NCI-H2227 (cell line): ENCODE data around the gene SLC6A6.
A peak's percentile ranks its signal among the peaks of the same experiment; 100 is the strongest.

Source experiments
- DNase-seq: peaks from one replicate; lab custom pipeline; 2025; ENCODE audit not compliant: unreplicated experiment; lab: John Stamatoyannopoulos, UW

Gene SLC6A6

DNA sequence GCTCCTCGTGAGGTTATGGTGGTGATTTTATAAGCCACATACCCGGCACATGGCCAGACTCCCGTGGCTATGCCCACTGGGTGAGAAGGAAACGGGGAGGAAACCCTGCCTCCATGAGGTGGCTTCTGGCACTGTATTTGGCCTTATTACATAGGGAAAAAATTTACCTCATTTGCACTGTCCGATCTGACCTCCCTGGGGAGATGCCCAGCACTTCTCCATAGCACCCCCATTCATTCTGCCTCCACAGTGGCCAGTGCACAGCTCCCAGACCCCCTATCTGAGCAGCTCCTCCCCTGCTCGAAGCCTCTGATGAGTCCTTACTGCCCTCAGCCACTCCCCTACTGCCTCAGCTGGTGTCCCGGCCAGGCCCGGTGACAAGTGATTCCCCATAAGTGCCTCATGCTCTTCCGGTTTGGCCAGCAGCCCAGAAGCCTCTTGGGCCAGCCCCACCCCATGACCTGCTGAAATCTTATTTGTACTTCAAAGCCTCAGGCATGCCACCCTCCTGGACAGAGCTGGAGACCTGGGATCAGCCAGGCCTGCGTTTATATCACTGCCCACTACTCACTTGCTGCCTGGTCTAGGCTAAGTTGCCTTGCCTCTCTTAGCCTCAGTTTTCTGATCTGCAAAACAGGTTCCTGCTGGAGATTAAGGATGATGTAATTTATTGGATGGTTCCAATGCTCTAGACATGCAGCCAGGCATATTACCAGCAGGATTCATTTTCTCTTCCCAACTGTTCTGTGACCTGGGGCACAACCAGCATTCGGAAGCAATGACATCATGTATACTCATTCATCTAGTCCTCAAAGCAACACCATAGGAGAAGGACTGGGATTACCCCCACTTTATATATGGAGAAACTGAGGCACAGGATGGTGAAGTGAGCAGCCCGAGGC lies 30.6 kb upstream of the SLC6A6 start:
- peak; percentile 51 for DNase-seq

DNA sequence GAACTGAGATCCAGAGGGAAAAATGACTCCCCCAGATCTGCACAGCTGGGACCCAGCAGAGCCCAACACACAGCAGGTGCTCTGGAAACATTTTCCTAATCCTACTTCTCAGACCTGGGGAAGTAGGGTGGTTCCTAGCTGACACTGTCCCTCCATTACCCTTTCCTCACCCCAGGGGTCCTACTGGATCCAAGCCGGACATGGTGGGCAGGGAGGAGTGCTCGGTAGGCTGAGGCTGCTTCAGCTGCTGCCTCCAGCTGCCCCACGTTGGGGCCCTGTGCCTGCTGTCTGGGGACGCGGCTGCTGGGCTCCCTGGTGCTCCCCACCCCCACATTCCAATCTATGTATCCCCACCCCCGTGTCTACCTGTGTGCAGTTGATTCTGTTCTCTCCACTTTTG lies 29.8 kb upstream of the SLC6A6 start:
- no peak for DNase-seq

GRCh38 chr3:14373753-14374376 lies 28.5 kb upstream of the SLC6A6 start:
- no peak for DNase-seq

DNA sequence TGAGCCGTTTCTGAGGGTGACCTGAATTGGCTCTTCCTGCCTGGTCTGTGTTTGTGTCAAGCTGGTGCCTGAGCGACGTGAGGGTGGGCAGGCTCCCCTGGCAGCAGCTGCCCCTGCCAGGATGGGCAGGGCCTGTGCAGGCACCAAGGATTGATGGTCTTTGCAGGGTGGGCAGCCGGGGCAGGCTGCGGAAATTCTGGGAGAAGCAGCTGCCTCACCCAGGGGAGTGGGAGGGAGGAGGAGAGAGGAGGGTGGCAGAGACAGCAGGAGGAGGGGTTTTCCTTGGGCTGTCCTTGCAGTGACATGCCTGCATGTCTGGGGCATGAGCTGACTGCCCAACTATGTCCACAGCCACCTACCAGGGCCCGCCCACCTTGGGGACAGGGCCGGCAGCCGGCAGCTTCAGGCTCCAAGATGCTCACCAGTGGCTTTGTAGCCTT lies 27.9 kb upstream of the SLC6A6 start:
- no peak for DNase-seq

GRCh38 chr3:14375192-14375591 lies 27.2 kb upstream of the SLC6A6 start:
- no peak for DNase-seq

- DNase-seq: no peak
Measured at GRCh38 chr3:14376348-14377043, 25.9 kb upstream of the SLC6A6 start.

DNA sequence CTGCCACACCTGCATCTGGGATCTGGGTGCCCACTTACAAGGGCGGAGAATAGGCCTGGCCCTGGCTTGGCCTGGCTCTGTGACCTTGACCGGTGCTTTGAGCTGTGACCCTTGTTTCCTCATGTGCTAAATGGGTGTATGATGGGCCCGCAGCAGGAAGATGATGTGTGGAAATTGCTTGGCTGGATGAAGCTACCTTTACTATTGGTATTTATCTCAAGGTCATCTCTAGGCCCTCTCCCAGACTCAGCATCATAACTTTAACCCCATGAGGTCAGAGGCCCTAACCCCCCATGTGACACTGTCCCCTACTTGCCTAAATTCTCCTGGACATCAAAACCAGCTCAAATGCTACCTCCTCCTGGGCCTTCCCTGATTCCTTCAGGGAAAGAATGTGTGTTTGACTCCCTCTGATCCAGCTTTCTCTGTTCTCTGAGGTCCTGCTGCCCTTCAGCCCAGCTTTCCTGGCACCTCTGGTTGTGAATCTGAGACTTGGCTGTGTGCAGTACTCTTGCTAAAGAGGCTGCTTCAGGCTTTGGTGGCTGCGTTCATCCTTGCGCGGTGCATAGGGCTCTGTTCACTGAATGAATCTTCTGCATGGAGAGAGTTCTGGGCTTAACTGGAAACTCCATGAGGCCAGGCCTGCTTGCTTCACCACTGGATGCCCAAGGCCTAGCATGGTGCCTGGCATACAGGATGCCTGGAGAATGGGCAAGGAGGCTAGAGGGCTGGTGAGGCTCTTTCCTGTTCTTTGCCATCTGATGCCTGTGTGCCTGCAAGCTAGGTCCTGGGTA lies 25.2 kb upstream of the SLC6A6 start:
- DNase-seq: no peak

DNA sequence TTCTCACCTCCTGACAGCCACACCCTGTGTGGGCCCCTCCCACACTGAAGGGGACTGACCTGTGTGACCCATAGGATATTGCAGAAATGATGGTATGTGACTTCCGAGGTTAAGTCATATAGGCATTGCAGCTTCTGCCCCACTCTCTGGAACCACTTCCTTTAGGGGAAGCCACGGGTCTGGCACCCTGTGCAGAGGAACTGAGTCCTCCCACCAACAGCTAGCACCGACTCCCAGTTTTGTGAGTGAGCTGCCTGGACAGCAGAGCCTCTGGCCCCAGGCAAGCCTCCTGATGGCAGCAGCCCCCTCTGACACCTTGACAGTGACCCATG lies 24.6 kb upstream of the SLC6A6 start:
- DNase-seq: no peak

GRCh38 chr3:14378415-14378814 lies 24.0 kb upstream of the SLC6A6 start:
- DNase-seq: no peak

DNA sequence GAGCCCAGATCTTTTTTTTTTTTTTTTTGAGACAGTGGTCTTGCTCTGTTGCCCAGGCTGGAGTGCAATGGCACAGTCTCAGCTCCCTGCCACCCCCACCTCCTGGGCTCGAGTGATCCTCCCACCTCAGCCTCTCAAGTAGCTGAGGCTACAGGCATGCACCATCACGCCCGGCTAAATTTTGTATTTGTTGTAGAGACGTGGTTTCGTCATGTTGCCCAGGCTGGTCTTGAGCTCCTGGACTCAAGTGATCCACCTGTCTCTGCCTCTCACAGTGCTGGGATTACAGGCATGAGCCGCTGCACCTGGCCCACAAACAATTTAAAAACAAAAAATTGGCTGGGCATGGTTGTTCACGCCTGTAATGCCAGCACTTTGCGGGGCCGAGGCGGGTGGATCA lies 22.6 kb upstream of the SLC6A6 start:
- no peak for DNase-seq

GRCh38 chr3:14386254-14386653 lies 16.2 kb upstream of the SLC6A6 start:
- no peak for DNase-seq

DNA sequence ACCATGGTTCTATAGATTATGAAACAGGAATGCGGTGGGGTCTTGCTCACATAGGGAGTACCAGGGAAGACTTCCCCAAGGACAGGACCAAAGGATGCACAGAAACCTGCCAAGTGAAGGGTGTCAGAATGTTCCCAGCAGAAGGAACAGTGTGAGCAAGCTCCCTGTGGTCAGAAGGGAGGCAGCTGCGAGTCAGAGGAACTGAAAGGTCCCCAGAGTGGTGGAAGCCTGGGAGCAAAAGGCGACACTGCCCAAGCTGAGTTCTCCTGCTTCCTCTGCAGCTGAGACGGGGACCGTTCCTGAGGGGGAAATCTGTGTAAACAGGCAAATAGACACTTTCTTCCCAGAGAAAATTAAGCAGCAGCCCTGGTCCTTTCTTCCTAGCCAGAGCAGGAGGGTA lies 14.2 kb upstream of the SLC6A6 start:
- no peak for DNase-seq

- no peak for DNase-seq
Measured at GRCh38 chr3:14389166-14389606, 13.2 kb upstream of the SLC6A6 start.

- no peak for DNase-seq
Measured at GRCh38 chr3:14389716-14390115, 12.7 kb upstream of the SLC6A6 start.

- DNase-seq: no peak
Measured at GRCh38 chr3:14391033-14391432, 11.4 kb upstream of the SLC6A6 start.

DNA sequence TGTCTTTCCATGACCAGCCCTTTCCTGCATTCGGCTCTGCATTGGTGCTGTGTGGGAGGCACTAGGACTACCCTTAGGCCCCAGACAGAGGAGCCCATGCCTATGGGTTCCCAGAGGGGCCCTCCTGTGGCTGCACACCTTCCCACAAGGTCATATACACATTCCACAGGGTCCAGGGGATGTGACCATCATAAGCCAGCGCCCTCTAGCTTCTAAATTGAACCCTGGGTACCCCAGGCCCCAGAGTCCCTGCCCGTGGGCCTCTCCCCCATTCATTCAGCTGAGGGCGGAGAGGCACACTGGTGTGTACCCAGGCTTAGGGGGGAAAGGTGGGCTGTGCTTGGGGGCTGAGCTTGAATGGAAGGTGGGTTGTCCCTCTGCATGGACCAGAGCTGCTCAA lies 10.2 kb upstream of the SLC6A6 start:
- DNase-seq: no peak

DNA sequence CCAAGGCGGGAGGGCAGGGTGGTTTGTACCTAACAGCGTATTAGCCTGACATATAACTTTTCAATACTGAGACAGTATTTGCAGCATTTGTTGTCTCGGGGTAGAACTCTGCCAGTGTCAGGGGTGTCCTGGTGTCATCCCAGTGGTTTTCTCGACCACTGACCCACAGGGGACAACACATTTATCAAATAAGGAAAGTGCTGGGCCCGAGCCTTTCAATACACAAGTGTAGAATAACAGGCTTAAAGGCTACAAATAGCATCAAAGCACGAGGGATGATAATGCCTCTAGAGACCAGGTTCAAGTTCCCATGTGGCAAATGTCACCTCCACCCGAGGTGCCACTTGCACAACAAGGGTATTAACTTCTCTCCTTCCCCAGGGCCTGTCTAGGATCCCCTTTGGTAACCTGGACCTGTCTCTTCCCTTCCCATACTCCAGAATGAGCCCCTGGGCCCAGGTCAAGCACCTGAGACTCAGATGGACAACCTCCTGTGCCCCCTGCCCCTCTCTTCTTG lies 9.5 kb upstream of the SLC6A6 start:
- DNase-seq: no peak

DNA sequence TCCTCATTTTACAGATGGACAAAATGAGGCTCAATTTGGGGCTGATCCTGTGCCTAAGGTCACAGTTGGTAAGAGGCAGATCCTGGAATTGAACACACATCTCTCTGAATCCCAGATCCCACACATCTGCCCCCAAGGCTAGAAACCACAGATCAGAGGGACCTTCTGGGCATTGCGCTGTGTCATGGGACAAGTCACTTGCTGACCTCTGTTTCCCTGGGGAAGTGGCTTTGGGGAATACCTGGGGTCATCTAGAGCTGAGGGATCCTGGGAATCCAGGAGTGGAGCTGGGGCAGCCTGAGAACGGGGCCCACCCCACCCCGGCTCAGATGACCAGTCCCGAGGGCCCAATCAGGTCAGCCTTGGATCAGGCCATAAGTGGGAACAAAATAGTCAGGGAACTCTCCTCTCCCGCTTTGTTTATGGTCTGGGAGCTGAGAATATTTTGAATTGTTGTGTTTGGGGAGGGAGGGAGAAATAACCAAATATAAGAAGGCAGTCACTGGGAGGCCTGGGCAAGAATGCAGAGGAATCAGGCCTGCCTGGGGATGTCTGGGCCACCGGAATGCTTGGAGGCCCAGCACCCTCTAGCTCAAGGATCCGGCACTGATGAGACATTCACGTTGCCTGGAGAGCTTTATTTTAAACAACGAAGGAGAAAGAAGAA lies 8.8 kb upstream of the SLC6A6 start:
- DNase-seq: no peak

- no peak for DNase-seq
Measured at GRCh38 chr3:14396031-14396692, 6.2 kb upstream of the SLC6A6 start.

- no peak for DNase-seq
Measured at GRCh38 chr3:14397046-14397445, 5.4 kb upstream of the SLC6A6 start.
